HL-60 (cell line): Measurements from ENCODE around the gene PIGV.
A peak's percentile ranks its signal among the peaks of the same experiment; 100 is the strongest.

Source experiments
- DNase-seq, 2 experiments: peaks; one replicate each; pipeline ENCODE4 v3.0.0-alpha.2; 2010 to 2020; ENCODE audit warnings: low read depth in 1 of 2, low spot score in 1 of 2
- H3K27ac ChIP-seq: fragments of 250-450 bp; sonication (Bioruptor Pico); replicated peaks from 2 replicates; pipeline ENCODE4 v1.5.1; 2020; ENCODE audit warnings: mild to moderate bottlenecking, moderate library complexity
- H3K27me3 ChIP-seq: fragments of 250-450 bp; sonication (Bioruptor Pico); 2 replicates; pipeline ENCODE4 v1.5.1; 2021; ENCODE audit warnings: mild to moderate bottlenecking, moderate library complexity; ENCODE audit not compliant: insufficient read depth, poor library complexity, severe bottlenecking
- H3K4me3 ChIP-seq: replicated peaks from 2 replicates; pipeline ENCODE4 v1.5.1; 2011; ENCODE audit warnings: mild to moderate bottlenecking, control low read depth, low read length; ENCODE audit not compliant: insufficient read depth
- CTCF ChIP-seq: IDR thresholded peaks from one replicate; pipeline ENCODE4 v1.5.1; 2011; ENCODE audit warnings: low read length, control low read depth, inconsistent platforms; ENCODE audit not compliant: insufficient read depth
- GABPA ChIP-seq: IDR thresholded peaks from 2 replicates; pipeline ENCODE4 v1.6.1; 2012; ENCODE audit warnings: low read depth
- POLR2AphosphoS5 ChIP-seq: IDR thresholded peaks from 2 replicates; pipeline ENCODE4 v1.6.1; 2012; ENCODE audit warnings: low read depth
- REST ChIP-seq: IDR thresholded peaks from 2 replicates; pipeline ENCODE4 v1.6.1; 2012; ENCODE audit warnings: low read depth; ENCODE audit not compliant: insufficient replicate concordance
- SPI1 ChIP-seq: IDR thresholded peaks from 2 replicates; pipeline ENCODE4 v1.6.1; 2012; ENCODE audit warnings: low read depth, mild to moderate bottlenecking, borderline replicate concordance

Gene PIGV

GRCh38 chr1:26782521-26783212, 5.1 kb upstream of the PIGV start:
- no peak overlapping the region for H3K27ac ChIP-seq
- H3K27me3 ChIP-seq: no peaks in the 10 kb centered on the region
- no peak for DNase-seq
- TF ChIP-seq CTCF (no peak), GABPA (no peak), SPI1 (no peak)
- H3K4me3 ChIP-seq: no peak overlapping the region

- Histone ChIP-seq H3K4me3 (no peak overlapping the region), H3K27me3 (no peaks in the 10 kb centered on the region), H3K27ac (peak overlapping the region; percentile 4; the same call in 1 of the 2 replicates)
- TF ChIP-seq REST (no peak), SPI1 (no peak), CTCF (no peak), GABPA (no peak), POLR2AphosphoS5 (no peak)
- no peak for DNase-seq
Measured at GRCh38 chr1:26783646-26784022, 4.1 kb upstream of the PIGV start.

- Histone ChIP-seq H3K4me3 (no peak overlapping the region), H3K27ac (peak overlapping the region; percentile 4; the same call in 1 of the 2 replicates), H3K27me3 (no peaks in the 10 kb centered on the region)
- peak in 1 of 2 experiments; percentile 40 for DNase-seq
- TF ChIP-seq POLR2AphosphoS5 (no peak), SPI1 (no peak), REST (no peak), GABPA (no peak), CTCF (no peak)
Measured at GRCh38 chr1:26784023-26784871, 3.5 kb upstream of the PIGV start.
